Lower lobe of right lung (tissue), 2 donors: ENCODE measurements around the gene CLCN1. TPM values are rescaled to one million over a fixed set of nuclear protein-coding genes. Genes with fewer than 3 reads are reported as not detected.

Experiments used
- ATAC-seq, 2 donors: fragments of 200-7000 bp; cut with Tn5 transposase; one replicate each; pipeline ENCODE4 v1.9.1; 2020 to 2022; ENCODE audit warnings: mild to moderate bottlenecking in 2 of 2, moderate library complexity in 2 of 2
- DNase-seq: peaks from one replicate; pipeline ENCODE4 v3.0.0-alpha.2; 2020
- H3K27ac ChIP-seq: fragments of 200-600 bp; one replicate; pipeline ENCODE4 v1.8.0; 2022
- H3K27me3 ChIP-seq: fragments of 200-600 bp; one replicate; pipeline ENCODE4 v1.8.0; 2022; ENCODE audit warnings: low read depth
- H3K36me3 ChIP-seq: fragments of 200-600 bp; one replicate; pipeline ENCODE4 v1.8.0; 2022; ENCODE audit warnings: mild to moderate bottlenecking
- H3K4me1 ChIP-seq: fragments of 200-600 bp; one replicate; pipeline ENCODE4 v1.8.0; 2022
- H3K4me3 ChIP-seq: fragments of 200-600 bp; one replicate; pipeline ENCODE4 v1.8.0; 2022; ENCODE audit warnings: mild to moderate bottlenecking
- H3K9me3 ChIP-seq: fragments of 200-600 bp; one replicate; pipeline ENCODE4 v1.8.0; 2022
- CTCF ChIP-seq: fragments of 200-600 bp; IDR thresholded peaks from one replicate; pipeline ENCODE4 v1.8.0; 2022; ENCODE audit warnings: antibody characterized with exemption, mild to moderate bottlenecking
- intact Hi-C: fragments of 100-400 bp; cut with DNase I; formaldehyde crosslinking; loops from one replicate; pipeline ENCODE4 v1.11.0; 2022
- long read RNA-seq: library from polyadenylated mRNA; unstranded; transcript quantifications from one replicate; pipeline ENCODE4 v2.0.0, GENCODE V29; 2021
- total RNA-seq: library from RNA; stranded (reverse); fragmentation: NEBNext Ultra II Directional; extraction: Animal tissue kit (Norgen Biotek cat#: 25700); gene quantifications from one replicate; pipeline ENCODE4 v1.2.1, GENCODE V29; 2021
- donor health status: DM: no; HTN: yes; CAD: no; lungs with severe emphysema.

The CLCN1 gene
- not detected for total RNA-seq
- long read RNA-seq, result 0 reads

- H3K4me3 ChIP-seq, result no peak within 1 kb of the TSS
- no peaks in the 10 kb centered on the region for H3K27me3 ChIP-seq
- intact Hi-C loops, result no loop called here
- no peak within 1 kb of the TSS for H3K27ac ChIP-seq
- DNase-seq (no peak), ATAC-seq (no peak)
- no peak for TF ChIP-seq CTCF
- H3K4me1 ChIP-seq, result no peaks in the 10 kb centered on the region
- no peaks in the 10 kb centered on the region for H3K9me3 ChIP-seq
- H3K36me3 ChIP-seq, result no peaks in the 10 kb centered on the region
Observed at GRCh38 chr7:143315776-143316175, at the start of gene CLCN1. CLCN1 (plus strand) TSS chr7:143316111; CDS start chr7:143316213, 102 bp downstream.

GRCh38 chr7:143269251-143269650, 46.7 kb upstream of the CLCN1 start:
- intact Hi-C loops, result no loop called here
- peaks cover 20% of the 10 kb centered on the region for H3K4me1 ChIP-seq
- no peaks in the 10 kb centered on the region for H3K9me3 ChIP-seq
- no peak overlapping the region for H3K4me3 ChIP-seq
- peaks cover 43% of the 10 kb centered on the region for H3K36me3 ChIP-seq
- no peak overlapping the region for H3K27ac ChIP-seq
- TF ChIP-seq CTCF, result no peak
- DNase-seq, result no peak
- ATAC-seq, result no peak
- no peaks in the 10 kb centered on the region for H3K27me3 ChIP-seq

- DNase-seq, result no peak
- H3K36me3 ChIP-seq, result peaks cover 41% of the 10 kb centered on the region
- TF ChIP-seq CTCF, result no peak
- no peaks in the 10 kb centered on the region for H3K27me3 ChIP-seq
- no peak overlapping the region for H3K27ac ChIP-seq
- ATAC-seq, result no peak
- intact Hi-C loops, result no loop called here
- no peaks in the 10 kb centered on the region for H3K4me1 ChIP-seq
- no peaks in the 10 kb centered on the region for H3K9me3 ChIP-seq
- H3K4me3 ChIP-seq, result no peak overlapping the region
Observed at GRCh38 chr7:143271240-143271639, 44.7 kb upstream of the CLCN1 start.

GRCh38 chr7:143272871-143273270, 43.0 kb upstream of the CLCN1 start:
- no peaks in the 10 kb centered on the region for H3K4me1 ChIP-seq
- no peak for DNase-seq
- H3K4me3 ChIP-seq, result no peak overlapping the region
- no peak overlapping the region for H3K27ac ChIP-seq
- no peaks in the 10 kb centered on the region for H3K9me3 ChIP-seq
- TF ChIP-seq CTCF, result no peak
- H3K36me3 ChIP-seq, result peaks cover 24% of the 10 kb centered on the region
- H3K27me3 ChIP-seq, result no peaks in the 10 kb centered on the region
- intact Hi-C loops, result no loop called here
- ATAC-seq, result no peak

- peak overlapping the region; percentile 34 for H3K27ac ChIP-seq
- DNase-seq, result no peak
- no peaks in the 10 kb centered on the region for H3K36me3 ChIP-seq
Observed at GRCh38 chr7:143279186-143280098, 36.5 kb upstream of the CLCN1 start.

More at GRCh38 chr7:143279186-143280098, 36.5 kb upstream of the CLCN1 start:
- Histone ChIP-seq H3K4me3 (no peak overlapping the region), H3K27me3 (no peaks in the 10 kb centered on the region), H3K4me1 (peaks cover 19% of the 10 kb centered on the region), H3K9me3 (no peaks in the 10 kb centered on the region)
- intact Hi-C loops, result no loop called here
- peak; percentile 79 for ATAC-seq
- TF ChIP-seq CTCF, result no peak
